H9 (cell line): ENCODE data around the gene TMEM9. TPM values are rescaled to one million over a fixed set of nuclear protein-coding genes. Genes with fewer than 3 reads are reported as not detected.

Experiments
- DNase-seq: peaks from one replicate; pipeline ENCODE4 v3.0.0-alpha.2; 2017
- H2AFZ ChIP-seq: one replicate; pipeline ENCODE4 v1.6.1; 2013; ENCODE audit warnings: mild to moderate bottlenecking, low read length, control low read depth, moderate library complexity
- H2AK5ac ChIP-seq: 2 replicates; pipeline ENCODE4 v1.6.1; 2013; ENCODE audit warnings: low read length, control low read depth, mixed read lengths; ENCODE audit not compliant: insufficient read length
- H2BK120ac ChIP-seq: one replicate; pipeline ENCODE4 v1.6.1; 2013; ENCODE audit warnings: low read depth, mild to moderate bottlenecking, low read length, control low read depth, inconsistent platforms; ENCODE audit not compliant: poor library complexity, severe bottlenecking
- H2BK12ac ChIP-seq: 2 replicates; pipeline ENCODE4 v1.6.1; 2013; ENCODE audit warnings: low read length, control low read depth, mixed read lengths, low read depth; ENCODE audit not compliant: insufficient read length
- H2BK15ac ChIP-seq: 2 replicates; pipeline ENCODE4 v1.6.1; 2013; ENCODE audit warnings: low read depth, low read length, control low read depth
- H2BK20ac ChIP-seq: one replicate; pipeline ENCODE4 v1.6.1; 2013; ENCODE audit warnings: low read depth, mild to moderate bottlenecking, low read length, control low read depth, inconsistent platforms; ENCODE audit not compliant: poor library complexity, severe bottlenecking
- H2BK5ac ChIP-seq: 2 replicates; pipeline ENCODE4 v1.6.1; 2013; ENCODE audit warnings: low read length, control low read depth, mixed read lengths; ENCODE audit not compliant: insufficient read length
- H3K14ac ChIP-seq: 2 replicates; pipeline ENCODE4 v1.6.1; 2013; ENCODE audit warnings: low read length, control low read depth; ENCODE audit not compliant: insufficient read depth
- H3K18ac ChIP-seq: 2 replicates; pipeline ENCODE4 v1.6.1; 2013; ENCODE audit warnings: low read depth, mild to moderate bottlenecking, mixed read lengths, low read length, control low read depth; ENCODE audit not compliant: insufficient read length
- H3K23ac ChIP-seq: 2 replicates; pipeline ENCODE4 v1.6.1; 2013; ENCODE audit warnings: low read length, control low read depth, mixed read lengths, low read depth; ENCODE audit not compliant: insufficient read length
- H3K23me2 ChIP-seq: 2 replicates; pipeline ENCODE4 v1.6.1; 2013; ENCODE audit warnings: low read depth, mild to moderate bottlenecking, mixed read lengths, low read length, control low read depth; ENCODE audit not compliant: insufficient read length, poor library complexity, severe bottlenecking
- H3K27ac ChIP-seq: 2 replicates; pipeline ENCODE4 v1.5.1; 2013; ENCODE audit warnings: low read length, control low read depth, mixed read lengths, low read depth; ENCODE audit not compliant: insufficient read length
- H3K27me3 ChIP-seq: 2 replicates; pipeline ENCODE4 v1.6.1; 2013; ENCODE audit warnings: low read length, control low read depth, inconsistent platforms; ENCODE audit not compliant: insufficient read depth
- H3K4ac ChIP-seq: 2 replicates; pipeline ENCODE4 v1.6.1; 2013; ENCODE audit warnings: low read depth, mild to moderate bottlenecking, control low read depth, inconsistent platforms, low read length, moderate library complexity
- H3K4me1 ChIP-seq: 2 replicates; pipeline ENCODE4 v1.6.1; 2013; ENCODE audit warnings: low read length, control low read depth, inconsistent platforms; ENCODE audit not compliant: insufficient read depth
- H3K4me2 ChIP-seq: 2 replicates; pipeline ENCODE4 v1.6.1; 2013; ENCODE audit warnings: low read length, control low read depth, mixed read lengths; ENCODE audit not compliant: insufficient read length, insufficient read depth
- H3K56ac ChIP-seq: 2 replicates; pipeline ENCODE4 v1.6.1; 2013; ENCODE audit warnings: low read depth, mild to moderate bottlenecking, mixed read lengths, low read length, control low read depth; ENCODE audit not compliant: insufficient read length
- H3K79me1 ChIP-seq: 2 replicates; pipeline ENCODE4 v1.6.1; 2013; ENCODE audit warnings: low read depth, mild to moderate bottlenecking, moderate library complexity, low read length, control low read depth, inconsistent platforms; ENCODE audit not compliant: insufficient read depth, poor library complexity, severe bottlenecking
- H3K79me2 ChIP-seq: 2 replicates; pipeline ENCODE4 v1.6.1; 2013; ENCODE audit warnings: low read length, control low read depth, inconsistent platforms; ENCODE audit not compliant: insufficient read depth
- H3K9ac ChIP-seq: 2 replicates; pipeline ENCODE4 v1.6.1; 2013; ENCODE audit warnings: low read length, control low read depth, mixed read lengths; ENCODE audit not compliant: insufficient read length; ENCODE audit errors: extremely low read depth
- H3K9me3 ChIP-seq: one replicate; pipeline ENCODE4 v1.6.1; 2013; ENCODE audit warnings: low read depth, low read length, inconsistent platforms; ENCODE audit not compliant: control insufficient read depth
- H3T11ph ChIP-seq: one replicate; pipeline ENCODE4 v1.6.1; 2013; ENCODE audit warnings: mild to moderate bottlenecking, low read length, control low read depth, inconsistent platforms
- H4K20me1 ChIP-seq: one replicate; pipeline ENCODE4 v1.6.1; 2013; ENCODE audit not compliant: control insufficient read depth, insufficient read length, insufficient read depth
- H4K5ac ChIP-seq: 2 replicates; pipeline ENCODE4 v1.6.1; 2013; ENCODE audit warnings: low read depth, mild to moderate bottlenecking, mixed read lengths, low read length, control low read depth; ENCODE audit not compliant: insufficient read length
- H4K8ac ChIP-seq: replicated peaks from 2 replicates; pipeline ENCODE4 v1.6.1; 2013; ENCODE audit warnings: low read length, control low read depth, mixed read lengths, low read depth; ENCODE audit not compliant: insufficient read length
- H4K91ac ChIP-seq: 2 replicates; pipeline ENCODE4 v1.6.1; 2013; ENCODE audit warnings: low read depth, mild to moderate bottlenecking, moderate library complexity, mixed read lengths, low read length, control low read depth; ENCODE audit not compliant: insufficient read length
- H3K27ac Mint-ChIP-seq, 3 experiments: 2 replicates in 2 of 3; 3 replicates in 1 of 3; pipeline ENCODE4 v1.8.0; 2020 to 2021; ENCODE audit warnings: mixed read lengths in 3 of 3, mild to moderate bottlenecking in 1 of 3, moderate library complexity in 1 of 3
- H3K27me3 Mint-ChIP-seq: 2 replicates; pipeline ENCODE4 v1.8.0; 2021; ENCODE audit warnings: low read depth, mild to moderate bottlenecking, moderate library complexity, mixed read lengths
- H3K36me3 Mint-ChIP-seq, 3 experiments: 2 replicates in 2 of 3; 3 replicates in 1 of 3; pipeline ENCODE4 v1.8.0; 2020 to 2021; ENCODE audit warnings: low read depth in 3 of 3, mixed read lengths in 3 of 3; ENCODE audit not compliant: insufficient read depth in 1 of 3
- H3K4me1 Mint-ChIP-seq, 2 experiments: 2 replicates each; pipeline ENCODE4 v1.8.0; 2020; ENCODE audit warnings: mixed read lengths in 2 of 2
- H3K4me3 Mint-ChIP-seq, 2 experiments: 2 replicates in 1 of 2; 3 replicates in 1 of 2; pipeline ENCODE4 v1.8.0; 2020 to 2021; ENCODE audit warnings: mild to moderate bottlenecking in 2 of 2, mixed read lengths in 2 of 2, moderate library complexity in 1 of 2
- H3K9me3 Mint-ChIP-seq, 2 experiments: 2 replicates in 1 of 2; 3 replicates in 1 of 2; pipeline ENCODE4 v1.8.0; 2020; ENCODE audit warnings: mild to moderate bottlenecking in 2 of 2, mixed read lengths in 2 of 2, moderate library complexity in 1 of 2
- CTCF ChIP-seq: fragments of 200-600 bp; sonication (generic); conservative IDR thresholded peaks from 3 replicates; pipeline ENCODE4 v1.8.0; 2021; ENCODE audit warnings: antibody characterized with exemption, mild to moderate bottlenecking
- WGBS: extraction: QIAGEN DNeasy Blood & Tissue Kit; methylation state at CpG from one replicate; pipeline ENCODE4 v1.1.7; 2013; ENCODE audit warnings: missing lambda C conversion rate, low lambda C conversion rate, mixed read lengths; ENCODE audit not compliant: insufficient read length; ENCODE audit errors: extremely low coverage; 5-methylcytosine and 5-hydroxymethylcytosine counted together
- total RNA-seq: library from RNA; stranded (reverse); gene quantifications from 2 replicates; pipeline ENCODE4 v1.2.1, GENCODE V29; 2021

The TMEM9 gene
- total RNA-seq, 1 experiment from 2014 or later: 93.4 TPM

DNA sequence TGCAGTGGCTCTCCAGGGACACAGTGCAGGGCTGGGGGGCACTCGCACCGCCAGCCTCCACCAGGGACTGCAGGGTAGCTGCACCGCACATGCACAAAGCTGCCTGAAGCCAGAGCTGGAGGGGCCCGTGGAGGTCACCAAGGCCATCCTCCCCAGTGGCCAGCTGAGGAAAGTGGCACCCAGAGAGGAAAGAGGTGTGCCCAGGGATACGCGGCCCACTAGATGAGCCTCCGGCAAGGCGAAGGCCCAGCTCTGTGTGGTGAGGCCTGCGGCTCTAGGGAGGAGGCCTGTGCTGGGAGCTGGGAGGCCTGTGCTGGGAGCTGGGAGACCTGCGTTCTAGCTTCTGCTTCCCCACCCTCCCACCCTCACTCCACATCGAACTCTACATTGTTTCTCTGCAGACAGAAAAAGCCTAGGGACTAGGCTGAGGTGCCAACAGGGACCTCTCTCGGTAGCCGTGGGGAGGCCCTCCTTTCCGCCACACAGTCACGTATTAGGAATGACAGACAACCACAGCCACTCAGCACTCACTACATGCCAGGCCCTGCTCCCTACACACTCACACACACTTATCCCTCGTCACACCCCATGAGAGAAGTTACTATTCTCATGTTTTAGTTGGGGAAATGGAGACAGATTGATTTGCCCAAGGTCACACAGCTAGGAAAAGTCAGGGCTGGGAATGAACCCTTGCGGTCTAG lies 26.4 kb downstream of the TMEM9 start:
- H3K9me3 Mint-ChIP-seq: no peaks in the 10 kb centered on the region
- Histone ChIP-seq H4K8ac (no peak overlapping the region), H3K23ac (no peak overlapping the region), H3K14ac (no peak overlapping the region), H2AFZ (no peak overlapping the region), H4K91ac (no peak overlapping the region), H2BK15ac (no peak overlapping the region), H2BK5ac (no peak overlapping the region), H2BK20ac (no peak overlapping the region), H3K4me1 (no peaks in the 10 kb centered on the region), H2BK12ac (no peak overlapping the region), H3K4ac (no peak overlapping the region), H2AK5ac (no peak overlapping the region), H3K27me3 (no peaks in the 10 kb centered on the region), H2BK120ac (no peak overlapping the region), H3K79me2 (no peaks in the 10 kb centered on the region), H3K27ac (no peak overlapping the region), H3T11ph (no peak overlapping the region), H4K5ac (no peak overlapping the region), H3K9me3 (no peaks in the 10 kb centered on the region), H3K23me2 (no peaks in the 10 kb centered on the region), H3K79me1 (no peaks in the 10 kb centered on the region), H3K4me2 (no peak overlapping the region), H3K9ac (no peak overlapping the region), H4K20me1 (peaks cover 2% of the 10 kb centered on the region), H3K18ac (no peak overlapping the region), H3K56ac (no peak overlapping the region)
- no CpG with 5 or more reads among the region's 17 CpGs for WGBS
- H3K27ac Mint-ChIP-seq: no peak overlapping the region; a peak in 2 of 7 replicates
- TF ChIP-seq CTCF: no peak
- peaks cover 11 to 14% of the 10 kb centered on the region in 2 experiments for H3K4me1 Mint-ChIP-seq
- peaks cover 0 to 4% (median 0%) of the 10 kb centered on the region in 3 experiments; a peak in 4 of 7 replicates for H3K36me3 Mint-ChIP-seq
- peaks cover 20% of the 10 kb centered on the region for H3K27me3 Mint-ChIP-seq
- H3K4me3 Mint-ChIP-seq: no peak overlapping the region; a peak in 1 of 5 replicates
- DNase-seq: no peak
